GM10266 (cell line): ENCODE data around the gene OLFML1.

Experiments
- DNase-seq: peaks from one replicate; pipeline ENCODE4 v3.0.0; 2012; ENCODE audit errors: extremely low spot score
- TF ChIP-seq, protein P1 (sequence below): IDR thresholded peaks from 2 replicates; pipeline ENCODE4 v1.5.1; 2012; ENCODE audit warnings: mild to moderate bottlenecking, low read depth; ENCODE audit not compliant: control insufficient read depth, insufficient read depth; ENCODE audit errors: missing control alignments

The OLFML1 gene

DNA sequence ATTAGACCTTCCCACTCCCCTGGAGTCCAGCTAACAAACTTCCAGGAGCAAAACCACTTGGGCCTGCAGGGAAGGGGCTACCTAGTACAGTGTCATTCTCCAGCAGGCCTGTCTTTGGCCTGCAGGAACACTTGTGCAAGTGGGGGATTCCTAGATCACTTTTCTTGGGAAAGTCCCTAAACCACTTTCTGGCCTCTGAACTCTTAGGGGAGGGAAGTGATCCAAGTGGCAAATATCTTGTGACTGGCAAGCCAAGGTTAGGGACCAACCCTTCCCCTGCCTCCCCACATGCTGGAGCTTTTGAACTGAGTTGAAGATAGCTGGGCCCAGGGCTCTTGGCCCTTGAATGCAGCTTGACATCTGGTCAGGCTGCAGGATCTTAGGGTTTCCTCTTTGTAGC is 45.7 kb downstream of the OLFML1 start:
- DNase-seq = no peak
- TF ChIP-seq, protein P1, sequence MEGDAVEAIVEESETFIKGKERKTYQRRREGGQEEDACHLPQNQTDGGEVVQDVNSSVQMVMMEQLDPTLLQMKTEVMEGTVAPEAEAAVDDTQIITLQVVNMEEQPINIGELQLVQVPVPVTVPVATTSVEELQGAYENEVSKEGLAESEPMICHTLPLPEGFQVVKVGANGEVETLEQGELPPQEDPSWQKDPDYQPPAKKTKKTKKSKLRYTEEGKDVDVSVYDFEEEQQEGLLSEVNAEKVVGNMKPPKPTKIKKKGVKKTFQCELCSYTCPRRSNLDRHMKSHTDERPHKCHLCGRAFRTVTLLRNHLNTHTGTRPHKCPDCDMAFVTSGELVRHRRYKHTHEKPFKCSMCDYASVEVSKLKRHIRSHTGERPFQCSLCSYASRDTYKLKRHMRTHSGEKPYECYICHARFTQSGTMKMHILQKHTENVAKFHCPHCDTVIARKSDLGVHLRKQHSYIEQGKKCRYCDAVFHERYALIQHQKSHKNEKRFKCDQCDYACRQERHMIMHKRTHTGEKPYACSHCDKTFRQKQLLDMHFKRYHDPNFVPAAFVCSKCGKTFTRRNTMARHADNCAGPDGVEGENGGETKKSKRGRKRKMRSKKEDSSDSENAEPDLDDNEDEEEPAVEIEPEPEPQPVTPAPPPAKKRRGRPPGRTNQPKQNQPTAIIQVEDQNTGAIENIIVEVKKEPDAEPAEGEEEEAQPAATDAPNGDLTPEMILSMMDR = no peak

DNA sequence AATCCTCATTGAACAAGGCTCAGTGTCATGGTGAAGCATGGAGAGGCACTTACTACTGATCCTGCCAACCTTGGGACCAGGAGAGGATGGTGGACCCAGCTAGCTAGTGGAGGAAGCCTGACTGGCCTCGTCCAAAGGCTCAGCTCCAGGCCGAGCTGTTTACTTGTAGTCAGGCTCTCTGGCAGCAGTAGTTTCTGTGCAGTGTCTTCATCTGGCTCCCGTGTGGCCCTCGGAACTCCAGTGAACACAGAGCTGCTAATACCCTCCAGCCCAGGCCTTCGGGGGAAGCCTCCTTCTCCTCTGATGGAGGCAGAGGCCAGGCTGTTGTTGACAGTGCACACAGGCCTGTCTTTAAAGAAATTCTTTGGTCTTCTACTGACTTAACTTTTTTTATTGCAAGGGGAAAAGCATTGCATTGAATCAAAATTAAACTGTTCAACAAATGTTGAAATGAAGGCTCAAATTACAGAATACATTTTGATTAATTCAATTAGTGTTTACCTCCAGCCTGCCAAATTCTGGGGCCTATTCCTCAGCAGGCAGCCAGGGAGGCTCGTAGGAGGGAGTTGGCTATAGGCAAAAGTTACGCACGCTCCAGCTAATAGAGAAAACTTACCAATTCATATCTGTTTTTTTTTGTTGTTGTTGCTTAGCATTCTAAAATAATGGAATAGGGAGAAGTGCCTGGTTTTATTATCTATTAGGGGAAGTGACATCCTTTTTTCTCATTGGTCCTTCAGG is 47.3 kb downstream of the OLFML1 start:
- TF ChIP-seq, protein P1 = no peak
- no peak for DNase-seq

DNA sequence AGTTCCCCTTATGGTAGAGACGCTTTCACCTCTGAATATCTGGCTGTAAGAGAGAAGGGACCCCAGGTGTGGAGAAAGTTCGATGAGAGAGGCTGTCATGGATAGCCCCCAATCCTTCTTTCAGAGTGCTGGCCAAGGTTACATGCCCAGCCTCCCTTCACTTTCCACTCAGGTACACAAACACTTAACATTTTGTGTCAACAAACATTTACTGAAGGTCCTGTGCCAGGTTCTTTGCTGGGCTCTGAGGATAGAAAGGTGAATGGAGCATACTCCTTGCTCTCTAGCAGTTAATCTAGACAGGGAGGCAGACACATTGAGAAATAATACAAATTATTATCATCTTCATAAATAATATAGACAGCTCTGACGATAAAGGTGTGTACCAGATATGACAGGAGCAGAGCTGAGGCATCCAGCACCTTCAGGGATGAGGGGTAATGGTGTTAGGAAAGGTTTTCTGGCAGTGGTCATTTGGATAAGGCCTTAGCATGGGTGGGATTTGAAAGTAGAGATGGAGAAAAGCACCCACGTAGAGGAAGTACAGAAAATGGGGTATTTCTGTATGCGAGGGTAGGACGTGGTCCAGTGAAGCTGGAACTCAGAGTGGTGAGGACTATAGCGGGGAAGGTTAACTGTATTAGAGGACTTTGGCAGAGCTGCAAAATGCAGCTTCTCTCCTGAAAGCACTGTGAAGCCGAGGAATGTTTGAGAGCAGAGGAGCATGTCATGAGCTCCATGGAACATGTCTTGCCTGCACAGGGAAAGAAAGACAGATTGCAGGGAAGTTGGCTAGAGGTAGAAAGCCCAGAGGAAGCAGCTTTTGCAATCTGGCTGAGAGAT is 48.1 kb downstream of the OLFML1 start:
- TF ChIP-seq, protein P1 = no peak
- DNase-seq = no peak

DNA sequence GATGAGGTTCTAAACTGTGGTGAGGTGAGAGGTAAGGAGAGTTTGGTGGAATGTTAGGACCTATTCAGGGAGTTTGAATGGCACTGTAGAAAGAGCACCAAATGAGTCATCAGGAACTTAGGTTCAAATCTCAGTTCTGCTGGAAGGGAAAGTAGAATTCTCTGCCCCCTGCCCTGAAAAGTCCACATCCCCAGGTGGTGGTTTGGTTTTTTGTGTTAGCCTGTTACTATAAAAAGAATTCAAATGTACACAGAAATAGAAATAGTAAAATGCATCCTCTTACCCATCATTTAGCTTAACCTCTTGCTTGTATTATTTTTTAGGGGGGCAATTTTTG is 48.7 kb downstream of the OLFML1 start:
- TF ChIP-seq, protein P1 = no peak
- no peak for DNase-seq

DNA sequence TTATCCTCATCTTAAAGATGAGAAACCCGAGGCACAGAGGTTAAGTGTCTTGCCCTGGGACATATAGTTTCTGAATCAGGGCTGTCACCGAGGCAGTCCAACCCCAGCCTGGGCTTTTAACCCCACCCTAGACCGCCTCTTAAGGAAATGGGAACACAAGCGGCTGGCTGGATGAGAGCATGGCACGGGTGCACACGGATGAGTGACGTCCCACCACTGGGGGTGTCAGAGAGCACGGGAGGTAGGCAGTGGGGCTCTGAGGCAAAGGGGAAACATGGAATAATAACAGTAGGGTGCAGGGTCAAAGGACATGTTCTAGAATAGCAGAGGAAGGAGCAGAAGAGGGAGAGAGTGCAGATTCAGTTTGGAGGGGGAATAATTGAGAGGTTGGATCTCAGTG is 50.8 kb downstream of the OLFML1 start:
- TF ChIP-seq, protein P1 = no peak
- DNase-seq = no peak

DNA sequence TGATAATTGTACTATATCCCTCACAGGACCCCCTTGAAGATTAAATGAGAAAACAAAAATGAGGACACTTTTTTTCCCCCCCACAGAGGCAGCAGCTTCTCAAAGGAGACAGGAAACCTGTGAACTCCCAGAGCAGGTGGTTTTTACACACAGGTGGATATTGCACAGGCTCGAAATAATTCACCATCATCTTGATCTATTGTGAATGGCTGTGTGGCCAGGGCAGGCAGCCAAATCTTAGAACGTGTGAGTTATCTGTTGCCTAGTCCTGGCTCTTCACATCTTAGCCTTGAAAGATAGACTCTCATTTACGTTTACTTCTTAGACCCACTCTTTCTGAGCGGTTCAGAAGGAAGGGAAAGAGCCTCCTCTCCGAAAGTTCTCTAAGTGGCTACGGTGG is 52.0 kb downstream of the OLFML1 start:
- DNase-seq = no peak

DNA sequence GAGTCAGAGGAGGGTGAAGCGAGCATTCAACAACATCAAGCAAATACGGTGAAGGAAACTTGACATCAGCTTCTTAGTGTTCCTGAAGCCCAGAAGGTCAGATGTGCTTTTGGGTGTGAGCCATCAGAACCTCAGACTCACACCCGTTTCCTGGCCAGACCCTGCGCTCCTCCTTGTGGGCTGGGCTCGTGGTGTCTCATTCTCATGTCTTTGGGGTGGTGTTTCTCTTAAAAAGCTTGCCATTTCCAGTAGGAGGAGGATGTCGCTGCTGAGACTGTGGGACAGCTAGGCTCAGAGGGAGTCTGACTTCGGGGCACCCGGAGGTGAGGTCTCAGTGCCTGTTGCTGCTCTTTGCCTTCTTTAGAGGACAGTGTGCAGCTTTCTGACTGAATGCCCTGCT is 52.7 kb downstream of the OLFML1 start:
- no peak for DNase-seq
- TF ChIP-seq, protein P1 = no peak

More for the DNA sequence above, 52.0 kb downstream of the OLFML1 start:
- TF ChIP-seq, protein P1 = no peak
